ENCODE results near the gene GRIN3A.
"Not testable (repeated sequence)": the region's sequence is repeated elsewhere in the genome, so short reads cannot be mapped to it uniquely, and the experiment has no call there.

The GRIN3A gene

GRCh38 chr9:101593345-101593744 lies 145.1 kb downstream of the GRIN3A start:
- ChIA-PET CTCF (interaction anchor here (1.8 to 3.7 kb wide), 2 partner anchors 8 to 17 kb away, joined by 4 to 11 read pairs; no protein-coding TSS in a partner anchor), POLR2A (no interaction called here)
- DNase-seq (ENCODE audit: extremely low spot score) = no peak
- TF ChIP-seq CTCF (IDR thresholded peaks at IDR 0.05; ENCODE audit: control extremely low read depth, extremely low read depth, low read depth, missing control alignments) = no peak

GRCh38 chr9:101592788-101593187 lies 145.7 kb downstream of the GRIN3A start:
- ChIA-PET POLR2A (no interaction called here), CTCF (interaction anchor here (3.7 kb wide), 1 partner anchor 9 kb away, joined by 11 read pairs; no protein-coding TSS in a partner anchor)
- no peak for DNase-seq (ENCODE audit: extremely low spot score)
- TF ChIP-seq CTCF (IDR thresholded peaks at IDR 0.05; ENCODE audit: control extremely low read depth, extremely low read depth, low read depth, missing control alignments) = no peak

GRCh38 chr9:101591787-101592446 lies 146.5 kb downstream of the GRIN3A start:
- ChIA-PET POLR2A (no interaction called here), CTCF (interaction anchor here (1.4 to 3.7 kb wide), 2 partner anchors 10 to 12 kb away, joined by 4 to 11 read pairs; no protein-coding TSS in a partner anchor)
- no peak for TF ChIP-seq CTCF (IDR thresholded peaks at IDR 0.05; ENCODE audit: control extremely low read depth, extremely low read depth, low read depth, missing control alignments)
- DNase-seq (ENCODE audit: extremely low spot score) = no peak

GRCh38 chr9:101590901-101591300 lies 147.5 kb downstream of the GRIN3A start:
- POLR2A ChIA-PET = no interaction called here
- CTCF ChIA-PET = interaction anchor here (1.4 to 3.7 kb wide), 2 partner anchors 11 kb away, joined by 4 to 11 read pairs; no protein-coding TSS in a partner anchor

GRCh38 chr9:101590074-101590473 lies 148.4 kb downstream of the GRIN3A start:
- DNase-seq (ENCODE audit: extremely low spot score); POLR2A ChIA-PET: not testable (repeated sequence)
- CTCF ChIA-PET = interaction anchor here (3.7 kb wide), 1 partner anchor 11 kb away, joined by 11 read pairs; no protein-coding TSS in a partner anchor

More at GRCh38 chr9:101590901-101591300, 147.5 kb downstream of the GRIN3A start:
- no peak for TF ChIP-seq CTCF (IDR thresholded peaks at IDR 0.05; ENCODE audit: control extremely low read depth, extremely low read depth, low read depth, missing control alignments)
- no peak for DNase-seq (ENCODE audit: extremely low spot score)

GRCh38 chr9:101587332-101588043 lies 151.0 kb downstream of the GRIN3A start:
- ChIA-PET CTCF (no interaction called here), POLR2A (no interaction called here)
- TF ChIP-seq CTCF (IDR thresholded peaks at IDR 0.05; ENCODE audit: control extremely low read depth, extremely low read depth, low read depth, missing control alignments) = no peak
- no peak for DNase-seq (ENCODE audit: extremely low spot score)

- CTCF ChIA-PET = no interaction called here
- no peak for DNase-seq (ENCODE audit: extremely low spot score)
- no peak for TF ChIP-seq CTCF (IDR thresholded peaks at IDR 0.05; ENCODE audit: control extremely low read depth, extremely low read depth, low read depth, missing control alignments)
- POLR2A ChIA-PET = no interaction called here
These were observed 151.8 kb downstream of the GRIN3A start for GRCh38 chr9:101586651-101587050.

Data from GM10248 (cell line).